Measurements from ENCODE around the gene HAUS8.

HAUS8 gene

GRCh38 chr19:17075035-17075863, at the start of gene HAUS8, which contains the start of gene MYO9B:
TSS of gene HAUS8 (minus strand) at chr19:17075452. CDS start at chr19:17075422, 30 bp downstream.
TSS of gene MYO9B (plus strand) at chr19:17075777. CDS start at chr19:17101718, 25,941 bp downstream.
- Mint-ChIP-seq H3K4me3 (peak within 1 kb of the TSS; percentile 98), H3K9me3 (no peaks in the 10 kb centered on the region), H3K27ac (peak within 1 kb of the TSS; percentile 100), H3K27me3 (no peaks in the 10 kb centered on the region), H3K4me1 (ENCODE audit: low read depth) (peaks cover 64% of the 10 kb centered on the region), H3K36me3 (ENCODE audit: low read depth) (peaks cover 66% of the 10 kb centered on the region)
- DNase-seq = peak; percentile 99

- Mint-ChIP-seq H3K4me1 (ENCODE audit: low read depth) (peaks cover 46% of the 10 kb centered on the region), H3K4me3 (no peak overlapping the region), H3K27me3 (no peaks in the 10 kb centered on the region), H3K9me3 (no peaks in the 10 kb centered on the region), H3K36me3 (ENCODE audit: low read depth) (peaks cover 62% of the 10 kb centered on the region), H3K27ac (peak overlapping the region; percentile 97)
- no peak for DNase-seq
These were observed 48.8 kb upstream of the HAUS8 start for GRCh38 chr19:17124025-17124424.

GRCh38 chr19:17123041-17123440, 47.8 kb upstream of the HAUS8 start:
- Mint-ChIP-seq H3K4me1 (ENCODE audit: low read depth) (peaks cover 45% of the 10 kb centered on the region), H3K4me3 (no peak overlapping the region), H3K27me3 (no peaks in the 10 kb centered on the region), H3K36me3 (ENCODE audit: low read depth) (peaks cover 59% of the 10 kb centered on the region), H3K9me3 (no peaks in the 10 kb centered on the region), H3K27ac (no peak overlapping the region)
- no peak for DNase-seq

- Mint-ChIP-seq H3K9me3 (no peaks in the 10 kb centered on the region), H3K4me3 (no peak overlapping the region), H3K27me3 (no peaks in the 10 kb centered on the region), H3K27ac (peak overlapping the region; percentile 55), H3K36me3 (ENCODE audit: low read depth) (peaks cover 54% of the 10 kb centered on the region), H3K4me1 (ENCODE audit: low read depth) (peaks cover 34% of the 10 kb centered on the region)
- DNase-seq = no peak
These were observed 46.6 kb upstream of the HAUS8 start for GRCh38 chr19:17121736-17122293.

- Mint-ChIP-seq H3K36me3 (ENCODE audit: low read depth) (peaks cover 64% of the 10 kb centered on the region), H3K4me1 (ENCODE audit: low read depth) (peaks cover 16% of the 10 kb centered on the region), H3K27ac (peak overlapping the region; percentile 20), H3K9me3 (no peaks in the 10 kb centered on the region), H3K4me3 (no peak overlapping the region), H3K27me3 (no peaks in the 10 kb centered on the region)
- no peak for DNase-seq
These were observed 43.7 kb upstream of the HAUS8 start for GRCh38 chr19:17118957-17119356.

- Mint-ChIP-seq H3K4me1 (ENCODE audit: low read depth) (peaks cover 20% of the 10 kb centered on the region), H3K9me3 (no peaks in the 10 kb centered on the region), H3K27me3 (no peaks in the 10 kb centered on the region), H3K27ac (peak overlapping the region; percentile 49), H3K4me3 (no peak overlapping the region), H3K36me3 (ENCODE audit: low read depth) (peaks cover 66% of the 10 kb centered on the region)
- no peak for DNase-seq
These were observed 41.9 kb upstream of the HAUS8 start for GRCh38 chr19:17116996-17117702.

- H3K4me3 Mint-ChIP-seq = no peak overlapping the region
- peaks cover 71% of the 10 kb centered on the region for H3K36me3 Mint-ChIP-seq (ENCODE audit: low read depth)
- H3K9me3 Mint-ChIP-seq = no peaks in the 10 kb centered on the region
- DNase-seq = no peak
- H3K27ac Mint-ChIP-seq = no peak overlapping the region
- peaks cover 31% of the 10 kb centered on the region for H3K4me1 Mint-ChIP-seq (ENCODE audit: low read depth)
- no peaks in the 10 kb centered on the region for H3K27me3 Mint-ChIP-seq
These were observed 39.2 kb upstream of the HAUS8 start for GRCh38 chr19:17114414-17114831.

GRCh38 chr19:17113127-17113785, 38.0 kb upstream of the HAUS8 start:
- Mint-ChIP-seq H3K27me3 (no peaks in the 10 kb centered on the region), H3K36me3 (ENCODE audit: low read depth) (peaks cover 71% of the 10 kb centered on the region), H3K4me3 (no peak overlapping the region), H3K27ac (peak overlapping the region; percentile 50), H3K4me1 (ENCODE audit: low read depth) (peaks cover 37% of the 10 kb centered on the region), H3K9me3 (no peaks in the 10 kb centered on the region)
- DNase-seq = no peak

- no peaks in the 10 kb centered on the region for H3K9me3 Mint-ChIP-seq
- no peak overlapping the region for H3K4me3 Mint-ChIP-seq
- H3K27ac Mint-ChIP-seq = peak overlapping the region; percentile 37
- peaks cover 42% of the 10 kb centered on the region for H3K4me1 Mint-ChIP-seq (ENCODE audit: low read depth)
- H3K27me3 Mint-ChIP-seq = no peaks in the 10 kb centered on the region
- peaks cover 73% of the 10 kb centered on the region for H3K36me3 Mint-ChIP-seq (ENCODE audit: low read depth)
- DNase-seq = no peak
These were observed 37.4 kb upstream of the HAUS8 start for GRCh38 chr19:17112700-17113099.

GRCh38 chr19:17112271-17112670, 37.0 kb upstream of the HAUS8 start:
- Mint-ChIP-seq H3K36me3 (ENCODE audit: low read depth) (peaks cover 78% of the 10 kb centered on the region), H3K27me3 (no peaks in the 10 kb centered on the region), H3K4me1 (ENCODE audit: low read depth) (peaks cover 47% of the 10 kb centered on the region), H3K4me3 (no peak overlapping the region), H3K27ac (peak overlapping the region; percentile 37), H3K9me3 (no peaks in the 10 kb centered on the region)
- DNase-seq = no peak

GRCh38 chr19:17111766-17112165, 36.5 kb upstream of the HAUS8 start:
- no peaks in the 10 kb centered on the region for H3K27me3 Mint-ChIP-seq
- no peak overlapping the region for H3K4me3 Mint-ChIP-seq
- no peaks in the 10 kb centered on the region for H3K9me3 Mint-ChIP-seq
- H3K27ac Mint-ChIP-seq = peak overlapping the region; percentile 12
- H3K36me3 Mint-ChIP-seq (ENCODE audit: low read depth) = peaks cover 76% of the 10 kb centered on the region
- peaks cover 47% of the 10 kb centered on the region for H3K4me1 Mint-ChIP-seq (ENCODE audit: low read depth)
- DNase-seq = no peak

- peaks cover 82% of the 10 kb centered on the region for H3K36me3 Mint-ChIP-seq (ENCODE audit: low read depth)
- DNase-seq = no peak
- peak overlapping the region; percentile 73 for H3K27ac Mint-ChIP-seq
- H3K4me1 Mint-ChIP-seq (ENCODE audit: low read depth) = peaks cover 51% of the 10 kb centered on the region
- H3K27me3 Mint-ChIP-seq = no peaks in the 10 kb centered on the region
- H3K4me3 Mint-ChIP-seq = no peak overlapping the region
- H3K9me3 Mint-ChIP-seq = no peaks in the 10 kb centered on the region
These were observed 35.3 kb upstream of the HAUS8 start for GRCh38 chr19:17110599-17110966.

- no peak for DNase-seq
- no peak overlapping the region for H3K4me3 Mint-ChIP-seq
- peak overlapping the region; percentile 73 for H3K27ac Mint-ChIP-seq
- no peaks in the 10 kb centered on the region for H3K27me3 Mint-ChIP-seq
- no peaks in the 10 kb centered on the region for H3K9me3 Mint-ChIP-seq
- H3K4me1 Mint-ChIP-seq (ENCODE audit: low read depth) = peaks cover 51% of the 10 kb centered on the region
- H3K36me3 Mint-ChIP-seq (ENCODE audit: low read depth) = peaks cover 83% of the 10 kb centered on the region
These were observed 34.8 kb upstream of the HAUS8 start for GRCh38 chr19:17109962-17110598.

GRCh38 chr19:17109300-17109699, 34.0 kb upstream of the HAUS8 start:
- Mint-ChIP-seq H3K4me3 (no peak overlapping the region), H3K27ac (peak overlapping the region; percentile 73), H3K27me3 (no peaks in the 10 kb centered on the region), H3K9me3 (no peaks in the 10 kb centered on the region), H3K36me3 (ENCODE audit: low read depth) (peaks cover 83% of the 10 kb centered on the region), H3K4me1 (ENCODE audit: low read depth) (peaks cover 56% of the 10 kb centered on the region)
- DNase-seq = no peak

Data from activated T-cell treated with anti-CD3 and anti-CD28 coated beads, Interleukin-2, amount 50 U/mL, for 24 hours (primary cell).